Measurements from ENCODE around the gene RNGTT.

- TF ChIP-seq CTCF (IDR thresholded peaks at IDR 0.05) (no peak), POLR2AphosphoS5 (IDR thresholded peaks at IDR 0.05) (no peak), POLR2A (IDR thresholded peaks at IDR 0.05) (no peak), EP300 (IDR thresholded peaks at IDR 0.05) (no peak)
Measured at GRCh38 chr6:88884361-88884760, 79.1 kb downstream of the RNGTT start.

Data from upper lobe of left lung (tissue), 4 donors.